Activated T-cell treated with anti-CD3 and anti-CD28 coated beads, Interleukin-2, amount 50 U/mL, for 4 hours (primary cell): ENCODE measurements around the gene TNFAIP3. TPM values are rescaled to one million over a fixed set of nuclear protein-coding genes. Genes with fewer than 3 reads are reported as not detected.

Source experiments
- ATAC-seq, 2 donors: fragments of 200-7000 bp; cut with Tn5 transposase; one replicate each; pipeline ENCODE4 v1.10.0; 2021
- DNase-seq: peaks from one replicate; pipeline ENCODE4 v3.0.0-alpha.2; 2020
- H3K27me3 Mint-ChIP-seq: one replicate; pipeline ENCODE4 v1.8.0; 2021; ENCODE audit warnings: low read depth, mixed read lengths
- H3K36me3 Mint-ChIP-seq: one replicate; pipeline ENCODE4 v1.8.0; 2022; ENCODE audit warnings: mixed read lengths; ENCODE audit not compliant: insufficient read depth
- H3K4me1 Mint-ChIP-seq: one replicate; pipeline ENCODE4 v1.8.0; 2021; ENCODE audit warnings: low read depth, mixed read lengths
- H3K4me3 Mint-ChIP-seq: one replicate; pipeline ENCODE4 v1.8.0; 2021; ENCODE audit warnings: mild to moderate bottlenecking, moderate library complexity, mixed read lengths
- H3K9me3 Mint-ChIP-seq: one replicate; pipeline ENCODE4 v1.8.0; 2021; ENCODE audit warnings: mixed read lengths
- total RNA-seq, 3 donors: library from RNA; stranded (reverse); gene quantifications; one replicate each; pipeline ENCODE4 v1.2.1, GENCODE V29; 2021

The TNFAIP3 gene
- total RNA-seq, 3 donors from 2014 or later: 254 to 441 (median 334) TPM

DNA sequence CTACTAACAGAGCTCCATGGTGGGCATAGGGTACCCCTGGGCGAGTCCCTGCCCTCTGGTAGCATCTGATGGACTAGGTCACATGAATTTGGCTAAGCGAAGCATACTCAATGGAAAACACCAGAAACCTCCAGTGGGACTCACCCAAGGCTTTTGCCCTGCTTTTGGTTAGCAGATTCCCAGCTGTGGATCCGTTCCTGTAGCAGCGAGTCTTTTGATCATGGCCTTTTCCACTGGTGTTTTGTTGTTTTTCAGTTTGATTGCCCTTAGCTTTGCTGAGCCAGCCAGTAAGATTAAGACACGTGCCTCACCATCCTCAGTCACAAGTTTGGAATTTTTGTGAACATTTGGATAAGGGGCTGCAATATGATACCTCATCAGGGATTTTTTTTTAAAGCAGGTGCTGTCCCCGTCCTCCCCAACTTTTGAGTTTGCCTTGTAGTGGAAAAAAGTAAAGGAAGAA lies 8.0 kb downstream of the TNFAIP3 start:
- H3K4me3 Mint-ChIP-seq: peak overlapping the region; percentile 92
- no peak for DNase-seq
- H3K4me1 Mint-ChIP-seq: peaks cover 59% of the 10 kb centered on the region
- ATAC-seq: no peak
- no peaks in the 10 kb centered on the region for H3K9me3 Mint-ChIP-seq
- H3K36me3 Mint-ChIP-seq: peaks cover 85% of the 10 kb centered on the region
- no peaks in the 10 kb centered on the region for H3K27me3 Mint-ChIP-seq

DNA sequence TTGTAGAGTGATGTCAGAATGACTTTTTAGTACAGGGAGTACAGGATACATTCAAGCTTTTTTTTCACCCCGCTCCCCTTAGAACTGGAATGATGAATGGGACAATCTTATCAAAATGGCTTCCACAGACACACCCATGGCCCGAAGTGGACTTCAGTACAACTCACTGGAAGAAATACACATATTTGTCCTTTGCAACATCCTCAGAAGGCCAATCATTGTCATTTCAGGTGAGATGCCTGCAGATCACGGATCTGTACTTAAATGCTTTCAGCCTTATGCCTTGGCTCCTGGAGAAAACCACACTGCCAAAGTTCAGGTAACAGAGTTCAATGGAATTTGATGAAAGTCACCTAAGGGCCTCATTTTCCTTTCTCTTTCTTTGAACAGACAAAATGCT lies 8.5 kb downstream of the TNFAIP3 start:
- H3K4me1 Mint-ChIP-seq: peaks cover 64% of the 10 kb centered on the region
- ATAC-seq: no peak
- H3K36me3 Mint-ChIP-seq: peaks cover 85% of the 10 kb centered on the region
- no peaks in the 10 kb centered on the region for H3K9me3 Mint-ChIP-seq
- H3K4me3 Mint-ChIP-seq: peak overlapping the region; percentile 92
- no peak for DNase-seq
- no peaks in the 10 kb centered on the region for H3K27me3 Mint-ChIP-seq

DNA sequence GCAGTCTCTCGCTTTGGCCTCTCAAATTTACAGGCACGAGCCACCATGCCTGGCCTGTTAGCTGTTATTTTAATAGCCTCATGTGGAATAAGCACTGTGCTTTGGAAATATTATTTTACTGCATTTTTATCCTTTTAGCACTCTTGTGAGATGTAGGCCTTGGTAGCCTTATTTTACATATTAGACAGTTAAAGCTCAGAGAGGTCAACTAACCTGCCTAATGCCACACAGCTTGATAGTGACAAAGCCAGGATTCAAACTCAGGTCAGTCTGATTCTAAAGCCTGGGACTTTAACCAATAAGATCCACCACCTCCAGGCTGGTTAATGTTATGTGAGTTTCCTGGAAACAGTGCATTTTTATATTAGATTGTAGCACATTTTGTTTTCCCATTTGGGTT lies 9.5 kb downstream of the TNFAIP3 start:
- DNase-seq: no peak
- Mint-ChIP-seq H3K27me3 (no peaks in the 10 kb centered on the region), H3K4me1 (peaks cover 72% of the 10 kb centered on the region), H3K36me3 (peaks cover 82% of the 10 kb centered on the region), H3K4me3 (peak overlapping the region; percentile 52), H3K9me3 (no peaks in the 10 kb centered on the region)
- ATAC-seq: no peak

DNA sequence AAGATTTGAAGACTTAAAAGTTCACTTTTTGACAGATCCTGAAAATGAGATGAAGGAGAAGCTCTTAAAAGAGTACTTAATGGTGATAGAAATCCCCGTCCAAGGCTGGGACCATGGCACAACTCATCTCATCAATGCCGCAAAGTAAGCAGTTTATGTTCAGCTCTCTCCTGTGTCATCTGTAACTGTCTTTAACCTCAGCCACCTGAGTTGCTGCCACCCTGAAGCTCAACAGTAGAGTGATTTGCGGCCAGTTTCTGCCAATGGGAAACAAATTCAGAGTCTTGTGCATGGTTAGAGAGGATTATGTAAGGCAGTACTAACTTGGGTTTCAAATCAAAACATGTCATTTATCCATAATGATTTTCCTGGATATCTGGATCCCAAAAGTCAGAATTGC lies 10.1 kb downstream of the TNFAIP3 start:
- H3K4me1 Mint-ChIP-seq: peaks cover 76% of the 10 kb centered on the region
- peaks cover 80% of the 10 kb centered on the region for H3K36me3 Mint-ChIP-seq
- H3K4me3 Mint-ChIP-seq: peak overlapping the region; percentile 54
- no peak for DNase-seq
- H3K27me3 Mint-ChIP-seq: no peaks in the 10 kb centered on the region
- no peak for ATAC-seq
- no peaks in the 10 kb centered on the region for H3K9me3 Mint-ChIP-seq

DNA sequence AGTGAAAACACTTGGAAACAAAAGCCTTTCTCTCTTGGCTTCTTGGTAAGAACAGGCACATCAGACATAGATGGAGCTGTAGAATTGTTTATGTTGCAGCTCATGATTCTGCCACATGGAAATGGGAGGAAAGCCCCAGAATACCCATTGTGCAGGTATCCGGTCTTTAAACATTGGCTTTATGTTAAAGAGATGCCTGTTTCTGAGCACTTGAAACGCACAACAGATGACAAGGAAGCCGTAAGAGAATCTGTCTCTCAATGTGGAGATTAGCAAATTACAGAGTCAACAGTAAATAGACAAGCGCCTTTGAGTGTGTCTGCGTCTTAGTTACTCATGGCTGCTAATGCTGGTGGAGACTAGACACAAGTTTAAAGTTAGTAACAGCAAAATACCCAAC lies 10.5 kb downstream of the TNFAIP3 start:
- peak overlapping the region; percentile 54 for H3K4me3 Mint-ChIP-seq
- ATAC-seq: no peak
- H3K27me3 Mint-ChIP-seq: no peaks in the 10 kb centered on the region
- peaks cover 77% of the 10 kb centered on the region for H3K4me1 Mint-ChIP-seq
- peaks cover 79% of the 10 kb centered on the region for H3K36me3 Mint-ChIP-seq
- H3K9me3 Mint-ChIP-seq: no peaks in the 10 kb centered on the region
- DNase-seq: no peak

DNA sequence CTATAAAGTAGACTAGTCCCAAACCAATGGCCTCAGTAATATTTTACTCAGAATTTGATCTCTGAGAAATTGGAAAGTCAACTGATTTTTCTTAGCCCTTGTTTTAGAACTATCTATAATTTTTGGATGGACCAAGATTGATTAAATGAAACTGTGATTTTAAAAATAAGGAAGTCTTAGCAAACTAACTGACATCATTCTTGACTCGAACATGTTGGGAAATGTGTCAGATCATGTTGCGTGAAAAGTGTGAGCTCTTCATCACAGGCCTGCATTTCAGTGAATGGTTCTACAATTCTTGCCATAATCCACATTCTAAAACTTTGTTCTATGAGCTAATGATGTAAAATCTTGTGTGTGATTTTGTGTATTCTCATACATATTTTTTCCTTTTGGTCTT lies 11.0 kb downstream of the TNFAIP3 start:
- DNase-seq (no peak), ATAC-seq (no peak)
- no peaks in the 10 kb centered on the region for H3K27me3 Mint-ChIP-seq
- peaks cover 79% of the 10 kb centered on the region for H3K36me3 Mint-ChIP-seq
- H3K4me3 Mint-ChIP-seq: peak overlapping the region; percentile 54
- H3K9me3 Mint-ChIP-seq: no peaks in the 10 kb centered on the region
- H3K4me1 Mint-ChIP-seq: peaks cover 78% of the 10 kb centered on the region

DNA sequence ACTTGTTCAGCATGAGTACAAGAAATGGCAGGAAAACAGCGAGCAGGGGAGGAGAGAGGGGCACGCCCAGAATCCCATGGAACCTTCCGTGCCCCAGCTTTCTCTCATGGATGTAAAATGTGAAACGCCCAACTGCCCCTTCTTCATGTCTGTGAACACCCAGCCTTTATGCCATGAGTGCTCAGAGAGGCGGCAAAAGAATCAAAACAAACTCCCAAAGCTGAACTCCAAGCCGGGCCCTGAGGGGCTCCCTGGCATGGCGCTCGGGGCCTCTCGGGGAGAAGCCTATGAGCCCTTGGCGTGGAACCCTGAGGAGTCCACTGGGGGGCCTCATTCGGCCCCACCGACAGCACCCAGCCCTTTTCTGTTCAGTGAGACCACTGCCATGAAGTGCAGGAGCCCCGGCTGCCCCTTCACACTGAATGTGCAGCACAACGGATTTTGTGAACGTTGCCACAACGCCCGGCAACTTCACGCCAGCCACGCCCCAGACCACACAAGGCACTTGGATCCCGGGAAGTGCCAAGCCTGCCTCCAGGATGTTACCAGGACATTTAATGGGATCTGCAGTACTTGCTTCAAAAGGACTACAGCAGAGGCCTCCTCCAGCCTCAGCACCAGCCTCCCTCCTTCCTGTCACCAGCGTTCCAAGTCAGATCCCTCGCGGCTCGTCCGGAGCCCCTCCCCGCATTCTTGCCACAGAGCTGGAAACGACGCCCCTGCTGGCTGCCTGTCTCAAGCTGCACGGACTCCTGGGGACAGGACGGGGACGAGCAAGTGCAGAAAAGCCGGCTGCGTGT lies 11.6 kb downstream of the TNFAIP3 start:
- Mint-ChIP-seq H3K4me3 (peak overlapping the region; percentile 54), H3K36me3 (peaks cover 77% of the 10 kb centered on the region), H3K27me3 (no peaks in the 10 kb centered on the region), H3K4me1 (peaks cover 80% of the 10 kb centered on the region), H3K9me3 (no peaks in the 10 kb centered on the region)
- ATAC-seq (no peak), DNase-seq (no peak)

DNA sequence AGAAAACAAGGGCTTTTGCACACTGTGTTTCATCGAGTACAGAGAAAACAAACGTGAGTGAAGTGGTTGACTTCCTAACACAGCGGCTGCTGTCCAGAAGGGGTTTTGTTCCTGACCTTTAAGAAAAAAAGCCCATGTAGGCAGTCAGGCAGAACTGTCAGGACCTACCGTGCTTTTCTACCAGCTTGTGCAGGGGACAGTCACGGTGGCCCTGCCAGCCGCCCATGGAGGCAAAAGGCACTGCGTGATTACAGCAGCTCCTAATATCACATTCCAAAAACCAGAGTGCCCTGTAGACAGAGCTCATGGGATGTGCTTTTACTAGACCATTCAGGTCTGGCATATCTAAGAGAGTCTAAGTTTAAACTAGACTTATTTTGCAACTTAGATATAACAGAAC lies 12.2 kb downstream of the TNFAIP3 start:
- DNase-seq (no peak), ATAC-seq (no peak)
- H3K9me3 Mint-ChIP-seq: no peaks in the 10 kb centered on the region
- H3K4me3 Mint-ChIP-seq: peak overlapping the region; percentile 54
- peaks cover 81% of the 10 kb centered on the region for H3K36me3 Mint-ChIP-seq
- H3K4me1 Mint-ChIP-seq: peaks cover 84% of the 10 kb centered on the region
- H3K27me3 Mint-ChIP-seq: no peaks in the 10 kb centered on the region

DNA sequence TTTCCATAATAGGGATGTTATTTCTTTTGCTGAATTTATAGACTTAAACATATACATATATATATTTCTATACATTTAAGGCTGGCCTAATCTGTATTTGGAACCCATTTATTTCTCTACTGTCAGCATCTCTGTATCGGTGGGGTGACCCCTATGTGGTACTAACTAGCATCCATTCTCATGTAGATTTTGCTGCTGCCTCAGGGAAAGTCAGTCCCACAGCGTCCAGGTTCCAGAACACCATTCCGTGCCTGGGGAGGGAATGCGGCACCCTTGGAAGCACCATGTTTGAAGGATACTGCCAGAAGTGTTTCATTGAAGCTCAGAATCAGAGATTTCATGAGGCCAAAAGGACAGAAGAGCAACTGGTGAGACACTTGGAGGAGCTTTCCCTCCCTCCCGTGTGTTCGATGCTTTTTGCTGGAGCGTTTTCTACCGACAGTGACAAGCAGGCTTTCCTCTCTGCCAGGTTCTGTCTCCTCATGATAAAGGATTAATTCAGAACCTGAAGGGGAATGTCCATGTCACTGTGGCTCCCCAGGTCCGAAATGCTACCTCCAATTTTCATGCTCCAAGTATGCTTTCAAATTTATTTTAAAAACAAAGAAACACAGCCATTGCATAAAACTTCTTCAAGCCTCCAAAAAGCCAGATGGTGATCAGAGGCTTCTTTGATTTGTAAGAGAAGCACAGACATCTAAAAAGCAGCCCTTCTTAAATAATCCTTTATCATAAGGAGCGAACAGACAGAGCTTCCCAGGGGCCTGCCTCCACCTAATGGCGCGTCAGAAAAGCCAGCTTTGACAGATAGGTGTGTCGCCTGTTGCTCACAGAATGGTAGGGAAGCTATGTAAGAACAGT lies 13.1 kb downstream of the TNFAIP3 start:
- Mint-ChIP-seq H3K4me1 (peaks cover 78% of the 10 kb centered on the region), H3K4me3 (peak overlapping the region; percentile 54), H3K27me3 (no peaks in the 10 kb centered on the region), H3K36me3 (peaks cover 79% of the 10 kb centered on the region), H3K9me3 (no peaks in the 10 kb centered on the region)
- ATAC-seq: no peak
- DNase-seq: no peak

DNA sequence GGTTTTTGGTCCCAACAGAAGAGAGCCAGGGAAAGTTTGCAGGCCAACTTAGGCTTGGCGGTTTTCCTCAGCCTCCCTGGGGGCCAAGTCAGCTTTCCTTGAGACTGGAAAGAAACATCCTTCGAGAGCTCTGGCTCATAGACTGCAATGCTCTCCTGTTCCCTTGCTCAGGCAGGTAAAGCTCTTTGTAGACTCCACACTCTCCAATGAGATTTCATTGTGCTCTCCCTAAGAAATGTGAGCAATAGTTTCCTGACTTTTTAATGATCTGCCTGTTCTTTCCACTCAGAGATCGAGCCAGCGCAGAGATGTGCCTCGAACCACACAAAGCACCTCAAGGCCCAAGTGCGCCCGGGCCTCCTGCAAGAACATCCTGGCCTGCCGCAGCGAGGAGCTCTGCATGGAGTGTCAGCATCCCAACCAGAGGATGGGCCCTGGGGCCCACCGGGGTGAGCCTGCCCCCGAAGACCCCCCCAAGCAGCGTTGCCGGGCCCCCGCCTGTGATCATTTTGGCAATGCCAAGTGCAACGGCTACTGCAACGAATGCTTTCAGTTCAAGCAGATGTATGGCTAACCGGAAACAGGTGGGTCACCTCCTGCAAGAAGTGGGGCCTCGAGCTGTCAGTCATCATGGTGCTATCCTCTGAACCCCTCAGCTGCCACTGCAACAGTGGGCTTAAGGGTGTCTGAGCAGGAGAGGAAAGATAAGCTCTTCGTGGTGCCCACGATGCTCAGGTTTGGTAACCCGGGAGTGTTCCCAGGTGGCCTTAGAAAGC lies 13.9 kb downstream of the TNFAIP3 start:
- Mint-ChIP-seq H3K4me3 (peak overlapping the region; percentile 54), H3K27me3 (no peaks in the 10 kb centered on the region), H3K9me3 (no peaks in the 10 kb centered on the region), H3K36me3 (peaks cover 74% of the 10 kb centered on the region), H3K4me1 (peaks cover 70% of the 10 kb centered on the region)
- no peak for DNase-seq
- ATAC-seq: peak; percentile 15 to 28

DNA sequence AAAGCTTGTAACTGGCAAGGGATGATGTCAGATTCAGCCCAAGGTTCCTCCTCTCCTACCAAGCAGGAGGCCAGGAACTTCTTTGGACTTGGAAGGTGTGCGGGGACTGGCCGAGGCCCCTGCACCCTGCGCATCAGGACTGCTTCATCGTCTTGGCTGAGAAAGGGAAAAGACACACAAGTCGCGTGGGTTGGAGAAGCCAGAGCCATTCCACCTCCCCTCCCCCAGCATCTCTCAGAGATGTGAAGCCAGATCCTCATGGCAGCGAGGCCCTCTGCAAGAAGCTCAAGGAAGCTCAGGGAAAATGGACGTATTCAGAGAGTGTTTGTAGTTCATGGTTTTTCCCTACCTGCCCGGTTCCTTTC lies 14.4 kb downstream of the TNFAIP3 start:
- Mint-ChIP-seq H3K4me1 (peaks cover 71% of the 10 kb centered on the region), H3K4me3 (peak overlapping the region; percentile 8)

DNA sequence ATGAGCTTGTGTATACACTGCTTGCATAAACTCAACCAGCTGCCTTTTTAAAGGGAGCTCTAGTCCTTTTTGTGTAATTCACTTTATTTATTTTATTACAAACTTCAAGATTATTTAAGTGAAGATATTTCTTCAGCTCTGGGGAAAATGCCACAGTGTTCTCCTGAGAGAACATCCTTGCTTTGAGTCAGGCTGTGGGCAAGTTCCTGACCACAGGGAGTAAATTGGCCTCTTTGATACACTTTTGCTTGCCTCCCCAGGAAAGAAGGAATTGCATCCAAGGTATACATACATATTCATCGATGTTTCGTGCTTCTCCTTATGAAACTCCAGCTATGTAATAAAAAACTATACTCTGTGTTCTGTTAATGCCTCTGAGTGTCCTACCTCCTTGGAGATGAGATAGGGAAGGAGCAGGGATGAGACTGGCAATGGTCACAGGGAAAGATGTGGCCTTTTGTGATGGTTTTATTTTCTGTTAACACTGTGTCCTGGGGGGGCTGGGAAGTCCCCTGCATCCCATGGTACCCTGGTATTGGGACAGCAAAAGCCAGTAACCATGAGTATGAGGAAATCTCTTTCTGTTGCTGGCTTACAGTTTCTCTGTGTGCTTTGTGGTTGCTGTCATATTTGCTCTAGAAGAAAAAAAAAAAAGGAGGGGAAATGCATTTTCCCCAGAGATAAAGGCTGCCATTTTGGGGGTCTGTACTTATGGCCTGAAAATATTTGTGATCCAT lies 15.3 kb downstream of the TNFAIP3 start:
- DNase-seq: no peak
- Mint-ChIP-seq H3K27me3 (no peaks in the 10 kb centered on the region), H3K4me3 (peak overlapping the region; percentile 29), H3K36me3 (peaks cover 69% of the 10 kb centered on the region), H3K9me3 (no peaks in the 10 kb centered on the region), H3K4me1 (peaks cover 65% of the 10 kb centered on the region)
- ATAC-seq: peak; percentile 39 to 47

More for the DNA sequence above, 14.4 kb downstream of the TNFAIP3 start:
- ATAC-seq (peak; percentile 8 to 9), DNase-seq (no peak)
- Mint-ChIP-seq H3K9me3 (no peaks in the 10 kb centered on the region), H3K27me3 (no peaks in the 10 kb centered on the region), H3K36me3 (peaks cover 72% of the 10 kb centered on the region)

DNA sequence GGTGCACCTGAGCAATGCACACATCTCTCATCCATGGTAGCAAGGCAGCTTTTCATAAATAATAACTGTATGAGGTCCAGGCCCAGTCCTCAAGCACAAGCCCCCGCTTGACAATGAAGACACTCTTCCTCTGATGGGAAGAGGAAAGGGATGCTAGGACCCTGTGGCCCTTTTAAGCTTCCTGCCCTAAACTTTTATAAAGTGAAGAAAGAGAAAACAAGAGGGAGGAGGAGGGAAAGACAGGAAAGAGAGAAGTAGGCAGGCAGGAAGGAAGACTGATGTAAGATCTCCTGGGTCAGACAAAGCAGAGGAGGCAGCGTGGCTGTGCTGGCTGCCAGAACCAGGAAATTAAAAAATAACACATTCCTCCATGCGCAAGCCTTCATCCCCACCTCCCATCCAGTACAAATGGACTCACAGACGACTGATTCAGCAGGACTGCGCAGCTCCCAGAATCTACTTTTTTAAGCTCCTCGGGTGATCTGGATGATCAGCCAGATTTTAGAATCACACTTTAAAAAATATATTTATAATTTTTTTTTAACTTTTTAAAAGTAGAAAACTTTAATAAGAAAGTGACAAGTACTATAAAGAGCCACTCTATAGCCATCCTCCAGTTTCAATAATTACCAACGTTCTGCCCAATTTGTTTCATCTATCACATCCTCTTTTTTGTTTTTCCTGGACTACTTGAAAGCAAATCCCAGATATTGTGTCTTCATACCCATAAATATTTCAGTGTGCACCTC lies 16.5 kb downstream of the TNFAIP3 start:
- Mint-ChIP-seq H3K4me1 (peaks cover 53% of the 10 kb centered on the region), H3K9me3 (peaks cover 4% of the 10 kb centered on the region), H3K4me3 (peak overlapping the region; percentile 33), H3K27me3 (no peaks in the 10 kb centered on the region), H3K36me3 (peaks cover 60% of the 10 kb centered on the region)
- ATAC-seq (peak; percentile 21 to 23), DNase-seq (no peak)
